Type B pancreatic cell (in vitro differentiated cells): ENCODE results near the gene CCDC186. TPM values are rescaled to one million over a fixed set of nuclear protein-coding genes. Genes with fewer than 3 reads are reported as not detected.

ENCODE experiments used
- DNase-seq: peaks from one replicate; pipeline ENCODE4 v3.0.0; 2021; ENCODE audit warnings: mixed read lengths; ENCODE audit not compliant: unreplicated experiment; ENCODE audit errors: extremely low spot score
- H3K27ac Mint-ChIP-seq: 2 replicates; pipeline ENCODE4 v1.8.0; 2021; ENCODE audit warnings: mild to moderate bottlenecking, mixed read lengths
- H3K27me3 Mint-ChIP-seq: 2 replicates; pipeline ENCODE4 v1.8.0; 2021; ENCODE audit warnings: mixed read lengths
- H3K36me3 Mint-ChIP-seq: 2 replicates; pipeline ENCODE4 v1.8.0; 2021; ENCODE audit warnings: mixed read lengths
- H3K4me1 Mint-ChIP-seq: one replicate; pipeline ENCODE4 v1.8.0; 2021; ENCODE audit warnings: mixed read lengths; ENCODE audit not compliant: unreplicated experiment
- H3K4me3 Mint-ChIP-seq: 2 replicates; pipeline ENCODE4 v1.8.0; 2021; ENCODE audit warnings: mild to moderate bottlenecking, mixed read lengths
- H3K9me3 Mint-ChIP-seq: 2 replicates; pipeline ENCODE4 v1.8.0; 2021; ENCODE audit warnings: mixed read lengths
- total RNA-seq: library from RNA; stranded (reverse); gene quantifications from 2 replicates; pipeline ENCODE4 v1.2.1, GENCODE V29; 2021; ENCODE audit warnings: low replicate concordance
- TF ChIP-seq, protein P1 (sequence below): fragments of 200-600 bp; sonication (generic); conservative IDR thresholded peaks from 2 replicates; pipeline ENCODE4 v1.5.0; 2021; ENCODE audit warnings: antibody characterized with exemption, mild to moderate bottlenecking

CCDC186 gene
- total RNA-seq, 1 donor from 2014 or later, result 21.0 TPM

DNA sequence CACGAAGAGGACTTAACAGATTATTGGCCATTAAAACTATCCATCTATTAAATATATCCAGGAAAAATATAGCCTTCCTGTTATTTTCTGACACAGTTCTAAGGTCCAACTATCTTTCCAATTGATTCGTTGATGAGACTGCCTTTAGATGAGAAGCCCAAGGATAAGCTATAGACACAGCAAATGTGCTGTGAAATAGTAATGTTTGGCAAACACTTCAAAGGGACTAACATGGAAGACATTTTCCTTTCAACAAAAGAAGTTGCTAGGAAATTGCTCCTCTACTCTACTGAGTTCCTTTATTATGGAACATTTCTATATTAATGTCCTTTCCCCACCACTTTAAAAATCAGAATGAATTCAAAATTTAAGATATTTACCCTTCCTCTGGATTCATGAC, 38.5 kb downstream of the CCDC186 start:
- Mint-ChIP-seq H3K9me3 (no peaks in the 10 kb centered on the region), H3K4me3 (no peak overlapping the region), H3K4me1 (no peaks in the 10 kb centered on the region), H3K27ac (no peak overlapping the region), H3K36me3 (peaks cover 28% of the 10 kb centered on the region), H3K27me3 (no peaks in the 10 kb centered on the region)
- no peak for DNase-seq
- TF ChIP-seq, protein P1, sequence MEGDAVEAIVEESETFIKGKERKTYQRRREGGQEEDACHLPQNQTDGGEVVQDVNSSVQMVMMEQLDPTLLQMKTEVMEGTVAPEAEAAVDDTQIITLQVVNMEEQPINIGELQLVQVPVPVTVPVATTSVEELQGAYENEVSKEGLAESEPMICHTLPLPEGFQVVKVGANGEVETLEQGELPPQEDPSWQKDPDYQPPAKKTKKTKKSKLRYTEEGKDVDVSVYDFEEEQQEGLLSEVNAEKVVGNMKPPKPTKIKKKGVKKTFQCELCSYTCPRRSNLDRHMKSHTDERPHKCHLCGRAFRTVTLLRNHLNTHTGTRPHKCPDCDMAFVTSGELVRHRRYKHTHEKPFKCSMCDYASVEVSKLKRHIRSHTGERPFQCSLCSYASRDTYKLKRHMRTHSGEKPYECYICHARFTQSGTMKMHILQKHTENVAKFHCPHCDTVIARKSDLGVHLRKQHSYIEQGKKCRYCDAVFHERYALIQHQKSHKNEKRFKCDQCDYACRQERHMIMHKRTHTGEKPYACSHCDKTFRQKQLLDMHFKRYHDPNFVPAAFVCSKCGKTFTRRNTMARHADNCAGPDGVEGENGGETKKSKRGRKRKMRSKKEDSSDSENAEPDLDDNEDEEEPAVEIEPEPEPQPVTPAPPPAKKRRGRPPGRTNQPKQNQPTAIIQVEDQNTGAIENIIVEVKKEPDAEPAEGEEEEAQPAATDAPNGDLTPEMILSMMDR, result no peak

DNA sequence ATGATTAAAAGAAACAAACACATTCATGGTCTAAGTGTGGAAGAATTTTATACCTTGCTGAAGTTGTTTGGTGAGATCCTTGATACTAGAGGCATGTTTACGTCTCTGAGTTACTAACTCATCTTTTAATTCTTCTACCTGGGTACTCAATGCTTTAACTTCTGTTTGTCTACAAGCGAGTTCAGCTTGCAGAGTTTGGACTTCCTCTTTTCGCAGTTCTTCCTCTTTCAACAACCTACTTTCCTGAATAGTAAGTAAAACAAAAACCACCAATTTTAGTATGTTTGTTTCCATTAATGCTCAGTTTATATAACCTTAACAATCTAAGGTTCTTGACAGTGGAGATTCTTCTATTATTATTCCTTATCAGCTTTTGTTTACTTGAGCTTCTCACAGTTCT, 42.9 kb downstream of the CCDC186 start:
- no peak for DNase-seq
- H3K9me3 Mint-ChIP-seq, result no peaks in the 10 kb centered on the region
- peaks cover 37% of the 10 kb centered on the region for H3K36me3 Mint-ChIP-seq
- H3K27ac Mint-ChIP-seq, result no peak overlapping the region
- no peaks in the 10 kb centered on the region for H3K4me1 Mint-ChIP-seq
- no peaks in the 10 kb centered on the region for H3K27me3 Mint-ChIP-seq
- H3K4me3 Mint-ChIP-seq, result no peak overlapping the region
- TF ChIP-seq, protein P1, result no peak

DNA sequence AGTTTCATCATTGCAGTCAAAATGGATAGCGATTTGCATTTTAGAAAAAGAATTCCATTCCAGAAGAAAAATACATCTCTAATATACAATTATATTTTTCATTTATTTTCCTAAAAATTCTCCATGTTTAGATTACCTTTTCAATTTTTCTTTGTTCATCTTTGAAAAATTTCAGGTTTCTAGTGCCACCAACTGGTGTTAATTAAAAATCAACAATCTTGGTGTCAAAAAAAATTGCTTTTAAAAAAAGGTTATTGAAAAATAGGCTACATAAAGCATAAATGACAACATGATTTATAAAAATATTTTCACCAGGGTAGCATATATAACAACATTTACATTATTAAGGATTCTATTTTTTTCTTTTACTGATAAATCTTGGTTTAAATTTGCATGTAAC, 53.0 kb downstream of the CCDC186 start:
- no peak overlapping the region for H3K4me3 Mint-ChIP-seq
- TF ChIP-seq, protein P1, result peak; percentile 30
- no peak overlapping the region for H3K27ac Mint-ChIP-seq
- H3K4me1 Mint-ChIP-seq, result no peaks in the 10 kb centered on the region
- no peaks in the 10 kb centered on the region for H3K27me3 Mint-ChIP-seq
- no peak for DNase-seq
- no peaks in the 10 kb centered on the region for H3K9me3 Mint-ChIP-seq
- peaks cover 8% of the 10 kb centered on the region for H3K36me3 Mint-ChIP-seq

GRCh38 chr10:114118514-114118913, 55.5 kb downstream of the CCDC186 start:
- Mint-ChIP-seq H3K4me3 (no peak overlapping the region), H3K27ac (no peak overlapping the region), H3K27me3 (peaks cover 4% of the 10 kb centered on the region), H3K4me1 (no peaks in the 10 kb centered on the region), H3K9me3 (no peaks in the 10 kb centered on the region), H3K36me3 (peaks cover 5% of the 10 kb centered on the region)
- DNase-seq, result no peak
- TF ChIP-seq, protein P1, result no peak

DNA sequence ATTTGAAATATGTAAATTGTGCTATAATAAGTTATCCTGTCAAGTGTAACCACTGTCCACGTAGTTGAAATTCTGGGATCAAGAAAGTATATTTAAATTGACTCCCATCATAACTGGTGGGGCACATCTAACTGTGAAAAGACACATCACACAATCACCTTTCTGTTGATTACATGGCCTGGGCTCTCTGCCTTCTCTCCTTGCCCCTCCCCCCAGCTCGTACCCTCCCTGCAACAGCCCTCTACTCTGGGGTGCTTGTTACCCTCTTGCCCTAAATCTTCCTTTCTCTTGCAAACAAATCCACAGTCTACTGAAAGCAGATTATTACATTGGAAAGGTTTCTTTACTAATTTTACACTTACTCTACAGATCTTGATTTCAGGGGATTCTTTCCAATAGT, 56.3 kb downstream of the CCDC186 start:
- no peak for DNase-seq
- H3K27ac Mint-ChIP-seq, result no peak overlapping the region
- H3K36me3 Mint-ChIP-seq, result peaks cover 5% of the 10 kb centered on the region
- H3K4me3 Mint-ChIP-seq, result no peak overlapping the region
- no peaks in the 10 kb centered on the region for H3K9me3 Mint-ChIP-seq
- TF ChIP-seq, protein P1, result no peak
- peaks cover 4% of the 10 kb centered on the region for H3K27me3 Mint-ChIP-seq
- H3K4me1 Mint-ChIP-seq, result no peaks in the 10 kb centered on the region
